Ectodermal cell (in vitro differentiated cells): ENCODE results near the gene HSF2BP.
"Not testable (repeated sequence)": the region's sequence is repeated elsewhere in the genome, so short reads cannot be mapped to it uniquely, and the experiment has no call there.

Experiments
- H3K27ac ChIP-seq: 2 replicates; pipeline ENCODE4 v1.7.0; 2013; ENCODE audit warnings: mild to moderate bottlenecking, low read depth, low read length; ENCODE audit not compliant: insufficient read depth, poor library complexity, severe bottlenecking
- H3K27me3 ChIP-seq: 2 replicates; pipeline ENCODE4 v1.7.0; 2013; ENCODE audit warnings: mild to moderate bottlenecking, low read length; ENCODE audit not compliant: insufficient read depth, control insufficient read depth, poor library complexity, severe bottlenecking
- H3K36me3 ChIP-seq: one replicate; pipeline ENCODE4 v1.7.0; 2013; ENCODE audit warnings: low read length; ENCODE audit not compliant: control insufficient read depth, insufficient read depth
- H3K4me1 ChIP-seq: one replicate; pipeline ENCODE4 v1.7.0; 2013; ENCODE audit warnings: low read length; ENCODE audit not compliant: control insufficient read depth, insufficient read depth
- H3K4me3 ChIP-seq: 2 replicates; pipeline ENCODE4 v1.7.0; 2013; ENCODE audit warnings: low read depth, low read length, control low read depth; ENCODE audit not compliant: insufficient read depth
- H3K9me3 ChIP-seq: 2 replicates; pipeline ENCODE4 v1.7.0; 2013; ENCODE audit warnings: mild to moderate bottlenecking, low read length, moderate library complexity; ENCODE audit not compliant: control insufficient read depth
- WGBS, 2 experiments: methylation state at CpG; one replicate each; pipeline ENCODE4 v1.1.7; 2013; ENCODE audit warnings: missing lambda C conversion rate in 2 of 2; 5-methylcytosine and 5-hydroxymethylcytosine counted together

Gene HSF2BP

GRCh38 chr21:43598416-43599120 lies 60.7 kb downstream of the HSF2BP start:
- WGBS, 2 experiments, result 93 to 95% methylated on average over 7 of the region's 7 CpGs
- H3K4me3 ChIP-seq, result no peak overlapping the region
- H3K9me3 ChIP-seq, result no peaks in the 10 kb centered on the region
- H3K27me3 ChIP-seq, result no peaks in the 10 kb centered on the region
- no peak overlapping the region for H3K27ac ChIP-seq
- H3K36me3 ChIP-seq, result no peaks in the 10 kb centered on the region
- H3K4me1 ChIP-seq, result no peaks in the 10 kb centered on the region

- H3K9me3 ChIP-seq, result no peaks in the 10 kb centered on the region
- WGBS, 2 experiments, result 95 to 96% methylated on average over 6 of the region's 6 CpGs
- no peaks in the 10 kb centered on the region for H3K27me3 ChIP-seq
- no peaks in the 10 kb centered on the region for H3K36me3 ChIP-seq
- no peak overlapping the region for H3K27ac ChIP-seq
- no peaks in the 10 kb centered on the region for H3K4me1 ChIP-seq
- no peak overlapping the region for H3K4me3 ChIP-seq
These were observed 61.6 kb downstream of the HSF2BP start for GRCh38 chr21:43597540-43598250.

- Histone ChIP-seq H3K4me3 (no peak overlapping the region), H3K27ac (no peak overlapping the region), H3K27me3 (no peaks in the 10 kb centered on the region), H3K4me1 (no peaks in the 10 kb centered on the region), H3K36me3 (no peaks in the 10 kb centered on the region), H3K9me3 (no peaks in the 10 kb centered on the region)
- no CpG with 5 or more reads among the region's 1 CpG for WGBS, 2 experiments
These were observed 62.2 kb downstream of the HSF2BP start for GRCh38 chr21:43597052-43597451.

GRCh38 chr21:43596616-43597015 lies 62.7 kb downstream of the HSF2BP start:
- Histone ChIP-seq H3K9me3 (no peaks in the 10 kb centered on the region), H3K4me1 (no peaks in the 10 kb centered on the region), H3K36me3 (no peaks in the 10 kb centered on the region), H3K27me3 (no peaks in the 10 kb centered on the region), H3K4me3 (no peak overlapping the region), H3K27ac (no peak overlapping the region)
- 91 to 94% methylated on average over 5 of the region's 5 CpGs for WGBS, 2 experiments

- not testable (repeated sequence) for H3K27me3 ChIP-seq, H3K36me3 ChIP-seq, H3K27ac ChIP-seq, H3K4me3 ChIP-seq, H3K4me1 ChIP-seq, H3K9me3 ChIP-seq
- WGBS, 2 experiments, result 95 to 97% methylated on average over 8 of the region's 8 CpGs
These were observed 63.5 kb downstream of the HSF2BP start for GRCh38 chr21:43595769-43596168.

GRCh38 chr21:43593078-43593477 lies 66.2 kb downstream of the HSF2BP start:
- 92 to 94% methylated on average over 4 to 5 of the region's 5 CpGs for WGBS, 2 experiments

GRCh38 chr21:43591571-43591970 lies 67.7 kb downstream of the HSF2BP start:
- H3K4me1 ChIP-seq, result peaks cover 1% of the 10 kb centered on the region
- H3K27ac ChIP-seq, result no peak overlapping the region
- no peaks in the 10 kb centered on the region for H3K27me3 ChIP-seq
- H3K4me3 ChIP-seq, result no peak overlapping the region
- no peaks in the 10 kb centered on the region for H3K9me3 ChIP-seq
- H3K36me3 ChIP-seq, result no peaks in the 10 kb centered on the region
- 91 to 94% methylated on average over 2 of the region's 2 CpGs for WGBS, 2 experiments

More at GRCh38 chr21:43593078-43593477, 66.2 kb downstream of the HSF2BP start:
- Histone ChIP-seq H3K4me1 (no peaks in the 10 kb centered on the region), H3K9me3 (no peaks in the 10 kb centered on the region), H3K27me3 (no peaks in the 10 kb centered on the region), H3K36me3 (no peaks in the 10 kb centered on the region), H3K27ac (no peak overlapping the region), H3K4me3 (no peak overlapping the region)

- Histone ChIP-seq H3K4me1 (peaks cover 9% of the 10 kb centered on the region), H3K27me3 (no peaks in the 10 kb centered on the region), H3K27ac (no peak overlapping the region), H3K9me3 (no peaks in the 10 kb centered on the region), H3K4me3 (no peak overlapping the region), H3K36me3 (no peaks in the 10 kb centered on the region)
- WGBS, 2 experiments, result 86 to 100% methylated on average over 2 of the region's 2 CpGs
These were observed 69.1 kb downstream of the HSF2BP start for GRCh38 chr21:43590194-43590593.

GRCh38 chr21:43588957-43589356 lies 70.3 kb downstream of the HSF2BP start:
- Histone ChIP-seq H3K4me1 (peaks cover 9% of the 10 kb centered on the region), H3K27me3 (no peaks in the 10 kb centered on the region), H3K9me3 (no peaks in the 10 kb centered on the region), H3K4me3 (no peak overlapping the region), H3K27ac (no peak overlapping the region), H3K36me3 (no peaks in the 10 kb centered on the region)
- 100% methylated on average over 1 of the region's 1 CpG; no CpG with 5 or more reads in 1 of the 2 experiments for WGBS, 2 experiments

GRCh38 chr21:43585924-43586413 lies 73.3 kb downstream of the HSF2BP start:
- Histone ChIP-seq H3K4me3 (no peak overlapping the region), H3K9me3 (no peaks in the 10 kb centered on the region), H3K27me3 (no peaks in the 10 kb centered on the region), H3K36me3 (no peaks in the 10 kb centered on the region), H3K27ac (no peak overlapping the region), H3K4me1 (peaks cover 9% of the 10 kb centered on the region)
- 59 to 62% methylated on average over 9 of the region's 9 CpGs for WGBS, 2 experiments
